Neural progenitor cell (in vitro differentiated cells): ENCODE measurements around the gene CFAP157.

Experiments used
- CTCF ChIP-seq: fragments of 200-600 bp; sonication (generic); IDR thresholded peaks from 2 replicates; pipeline ENCODE4 v1.5.1; 2017; ENCODE audit warnings: antibody characterized with exemption, mild to moderate bottlenecking
- EZH2phosphoT487 ChIP-seq: fragments of 200-600 bp; sonication (generic); IDR thresholded peaks from 2 replicates; pipeline ENCODE4 v1.6.1; 2017; ENCODE audit warnings: antibody characterized with exemption

GRCh38 chr9:127728808-127729207 is 22.0 kb downstream of the CFAP157 start:
- no peak for TF ChIP-seq CTCF
- no peak for TF ChIP-seq EZH2phosphoT487
